A673 (cell line): ENCODE results near the gene PRKCSH. TPM values are rescaled to one million over a fixed set of nuclear protein-coding genes. Genes with fewer than 3 reads are reported as not detected.
"Not testable (repeated sequence)": the region's sequence is repeated elsewhere in the genome, so short reads cannot be mapped to it uniquely, and the experiment has no call there.

Experiments used
- BruUV-seq: library from RNA; stranded (reverse); fragments of 400-500 nt; replicated peaks from 2 replicates; lab custom pipeline; 2021; lab: Mats Ljungman, UMichigan
- CTCF ChIA-PET: fragments of 300-600 bp; sonication (Branson Sonifier 250); formaldehyde crosslinking; loops from one replicate; lab custom pipeline; 2022; ENCODE audit warnings: antibody characterized with exemption; lab: Charles Lee
- POLR2A ChIA-PET: fragments of 300-600 bp; sonication (Branson Sonifier 250); formaldehyde crosslinking; loops from one replicate; lab custom pipeline; 2022; ENCODE audit warnings: antibody characterized with exemption; ENCODE audit not compliant: low non-redundant PET; lab: Charles Lee
- DNase-seq: peaks from one replicate; pipeline ENCODE4 v3.0.0-alpha.2; 2015; ENCODE audit warnings: low spot score
- H3K27ac ChIP-seq: fragments of 200-600 bp; sonication (generic); 2 replicates; pipeline ENCODE4 v1.5.1; 2016; ENCODE audit warnings: mixed run types, low read depth, mild to moderate bottlenecking, mixed read lengths, antibody characterized with exemption, low read length; ENCODE audit not compliant: poor library complexity, severe bottlenecking
- H3K27me3 ChIP-seq: fragments of 200-600 bp; sonication (generic); replicated peaks from 2 replicates; pipeline ENCODE4 v1.6.1; 2017; ENCODE audit warnings: mixed run types, low read depth, mild to moderate bottlenecking, mixed read lengths, antibody characterized with exemption, low read length; ENCODE audit not compliant: insufficient read depth, poor library complexity
- H3K36me3 ChIP-seq: fragments of 200-600 bp; sonication (generic); 2 replicates; pipeline ENCODE4 v1.6.1; 2016; ENCODE audit warnings: mixed run types, mild to moderate bottlenecking, mixed read lengths, antibody characterized with exemption, low read length; ENCODE audit not compliant: insufficient read depth, poor library complexity, severe bottlenecking
- H3K4me1 ChIP-seq: fragments of 200-600 bp; sonication (generic); 2 replicates; pipeline ENCODE4 v1.6.1; 2017; ENCODE audit warnings: mixed run types, mild to moderate bottlenecking, mixed read lengths, antibody characterized with exemption, low read length; ENCODE audit not compliant: insufficient read depth, poor library complexity, severe bottlenecking
- H3K4me3 ChIP-seq: fragments of 200-600 bp; sonication (generic); 2 replicates; pipeline ENCODE4 v1.5.1; 2016; ENCODE audit warnings: low read depth, mixed run types, mild to moderate bottlenecking, mixed read lengths, low read length; ENCODE audit not compliant: poor library complexity, severe bottlenecking
- H3K9me3 ChIP-seq: fragments of 200-600 bp; sonication (generic); 2 replicates; pipeline ENCODE4 v1.6.1; 2016; ENCODE audit warnings: mixed run types, low read depth, mild to moderate bottlenecking, mixed read lengths, antibody characterized with exemption, low read length; ENCODE audit not compliant: poor library complexity, severe bottlenecking
- EZH2 ChIP-seq: fragments of 200-600 bp; sonication (generic); IDR thresholded peaks from 2 replicates; pipeline ENCODE4 v1.6.1; 2017; ENCODE audit warnings: borderline replicate concordance, low read depth, mild to moderate bottlenecking, mixed read lengths, antibody characterized with exemption, low read length; ENCODE audit not compliant: poor library complexity, severe bottlenecking
- intact Hi-C: fragments of 100-400 bp; cut with micrococcal nuclease; formaldehyde crosslinking; loops from one replicate; pipeline ENCODE4 v1.10.0; 2022; ENCODE audit not compliant: unreplicated experiment
- total RNA-seq: library from RNA; stranded (reverse); gene quantifications from 2 replicates; pipeline ENCODE4 v1.2.3, GENCODE V29; 2021
- TF ChIP-seq, protein P1 (sequence below): fragments of 300-800, 200-600 bp; sonication (generic); conservative IDR thresholded peaks from 2 replicates; pipeline ENCODE4 v1.5.1; 2017; ENCODE audit warnings: low read depth, mild to moderate bottlenecking, antibody characterized with exemption, low read length, moderate library complexity, mixed read lengths

Gene PRKCSH
- total RNA-seq, 1 experiment from 2014 or later = 468 TPM

DNA sequence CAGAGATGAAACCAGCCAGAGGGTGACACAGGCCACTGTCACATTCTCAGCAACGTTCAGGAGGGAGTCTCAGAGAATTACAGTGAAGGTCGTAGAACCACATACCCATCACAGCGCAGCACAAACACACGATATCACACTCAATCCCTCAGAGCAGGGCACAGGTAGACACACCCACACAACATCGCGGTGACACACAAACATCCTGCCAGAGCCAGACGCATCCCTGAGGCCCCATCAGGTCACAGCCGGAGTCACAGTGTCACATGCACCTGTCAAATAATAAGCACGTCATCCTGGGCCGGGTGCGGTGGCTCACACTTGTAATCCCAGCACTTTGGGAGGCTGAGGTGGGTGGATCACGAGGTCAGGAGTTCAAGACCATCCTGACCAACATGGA lies 28.0 kb downstream of the PRKCSH start:
- no peak for DNase-seq
- Histone ChIP-seq H3K36me3 (no peaks in the 10 kb centered on the region), H3K9me3 (no peaks in the 10 kb centered on the region), H3K27ac (no peak overlapping the region), H3K4me1 (no peaks in the 10 kb centered on the region), H3K27me3 (no peaks in the 10 kb centered on the region), H3K4me3 (no peak overlapping the region)
- BruUV-seq = no TSS peak
- no peak for TF ChIP-seq EZH2
- TF ChIP-seq, protein P1, sequence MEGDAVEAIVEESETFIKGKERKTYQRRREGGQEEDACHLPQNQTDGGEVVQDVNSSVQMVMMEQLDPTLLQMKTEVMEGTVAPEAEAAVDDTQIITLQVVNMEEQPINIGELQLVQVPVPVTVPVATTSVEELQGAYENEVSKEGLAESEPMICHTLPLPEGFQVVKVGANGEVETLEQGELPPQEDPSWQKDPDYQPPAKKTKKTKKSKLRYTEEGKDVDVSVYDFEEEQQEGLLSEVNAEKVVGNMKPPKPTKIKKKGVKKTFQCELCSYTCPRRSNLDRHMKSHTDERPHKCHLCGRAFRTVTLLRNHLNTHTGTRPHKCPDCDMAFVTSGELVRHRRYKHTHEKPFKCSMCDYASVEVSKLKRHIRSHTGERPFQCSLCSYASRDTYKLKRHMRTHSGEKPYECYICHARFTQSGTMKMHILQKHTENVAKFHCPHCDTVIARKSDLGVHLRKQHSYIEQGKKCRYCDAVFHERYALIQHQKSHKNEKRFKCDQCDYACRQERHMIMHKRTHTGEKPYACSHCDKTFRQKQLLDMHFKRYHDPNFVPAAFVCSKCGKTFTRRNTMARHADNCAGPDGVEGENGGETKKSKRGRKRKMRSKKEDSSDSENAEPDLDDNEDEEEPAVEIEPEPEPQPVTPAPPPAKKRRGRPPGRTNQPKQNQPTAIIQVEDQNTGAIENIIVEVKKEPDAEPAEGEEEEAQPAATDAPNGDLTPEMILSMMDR = no peak
- intact Hi-C loops = no loop called here
- ChIA-PET POLR2A (interaction anchor here (0.7 kb wide), 1 partner anchor 11 kb away, joined by 5 read pairs; no protein-coding TSS in a partner anchor), CTCF (no interaction called here)

DNA sequence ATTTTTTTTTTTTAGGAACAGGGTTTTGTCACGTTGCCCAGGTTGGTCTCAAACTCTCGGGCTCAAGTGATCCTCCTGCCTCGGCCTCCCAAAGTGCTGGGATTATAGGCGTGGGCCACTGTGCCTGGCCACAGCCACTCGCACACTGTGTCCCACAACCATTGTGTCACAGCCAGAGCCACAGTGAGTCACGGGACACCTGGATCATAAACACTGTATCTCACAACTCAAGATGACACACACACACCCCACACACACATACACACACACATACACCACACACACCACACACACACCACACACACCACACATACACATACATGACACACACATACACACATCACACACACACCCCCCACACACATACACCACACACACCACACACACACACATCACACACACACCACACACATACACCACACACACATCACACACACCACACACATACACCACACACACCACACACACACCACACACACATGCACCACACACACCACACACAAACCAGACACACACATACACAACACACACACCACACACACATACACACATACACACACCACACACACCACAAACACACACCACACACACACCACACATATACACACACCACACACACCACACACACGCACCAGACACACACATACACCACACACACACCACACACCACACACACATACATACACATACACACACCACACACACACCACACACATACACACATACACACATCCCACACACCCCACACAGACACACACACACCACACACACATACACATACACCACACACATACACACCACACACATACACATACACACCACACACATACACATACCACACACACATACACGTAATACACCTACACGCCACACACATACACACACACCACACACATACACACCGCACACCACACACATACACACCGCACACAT lies 29.2 kb downstream of the PRKCSH start:
- ChIA-PET CTCF (no interaction called here), POLR2A (no interaction called here)
- no peak overlapping the region for H3K4me3 ChIP-seq
- H3K4me1 ChIP-seq = no peaks in the 10 kb centered on the region
- H3K27me3 ChIP-seq = no peaks in the 10 kb centered on the region
- H3K27ac ChIP-seq = no peak overlapping the region
- no peak for TF ChIP-seq EZH2
- TF ChIP-seq, protein P1 = no peak
- intact Hi-C loops = no loop called here
- no peaks in the 10 kb centered on the region for H3K9me3 ChIP-seq
- no peak for DNase-seq
- BruUV-seq = no TSS peak
- no peaks in the 10 kb centered on the region for H3K36me3 ChIP-seq

DNA sequence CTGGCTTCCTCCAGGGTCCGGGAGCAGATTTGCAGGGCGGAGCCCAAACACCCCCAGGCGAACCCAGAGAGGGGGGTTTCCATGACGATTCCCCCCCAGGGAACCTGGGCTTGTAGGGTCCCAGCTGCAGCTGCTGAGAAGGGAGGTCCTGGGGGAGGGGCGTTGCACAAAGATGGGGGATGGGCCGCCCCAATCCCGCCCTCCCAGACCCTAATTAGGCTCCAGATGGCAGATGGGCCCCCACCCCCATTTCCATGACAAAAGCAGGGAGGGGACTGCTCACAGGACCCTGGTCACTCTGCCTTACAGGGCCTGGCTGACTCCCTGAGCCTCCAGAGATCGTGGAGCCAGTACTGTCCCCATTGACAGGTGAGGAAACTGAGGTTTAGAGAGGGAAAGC lies 30.2 kb downstream of the PRKCSH start:
- Histone ChIP-seq H3K9me3 (no peaks in the 10 kb centered on the region), H3K27me3 (no peaks in the 10 kb centered on the region), H3K4me3 (no peak overlapping the region), H3K36me3 (no peaks in the 10 kb centered on the region), H3K27ac (no peak overlapping the region), H3K4me1 (no peaks in the 10 kb centered on the region)
- TF ChIP-seq EZH2 = no peak
- TF ChIP-seq, protein P1 = no peak
- intact Hi-C loops = no loop called here
- DNase-seq = no peak
- no TSS peak for BruUV-seq
- ChIA-PET POLR2A (no interaction called here), CTCF (no interaction called here)

DNA sequence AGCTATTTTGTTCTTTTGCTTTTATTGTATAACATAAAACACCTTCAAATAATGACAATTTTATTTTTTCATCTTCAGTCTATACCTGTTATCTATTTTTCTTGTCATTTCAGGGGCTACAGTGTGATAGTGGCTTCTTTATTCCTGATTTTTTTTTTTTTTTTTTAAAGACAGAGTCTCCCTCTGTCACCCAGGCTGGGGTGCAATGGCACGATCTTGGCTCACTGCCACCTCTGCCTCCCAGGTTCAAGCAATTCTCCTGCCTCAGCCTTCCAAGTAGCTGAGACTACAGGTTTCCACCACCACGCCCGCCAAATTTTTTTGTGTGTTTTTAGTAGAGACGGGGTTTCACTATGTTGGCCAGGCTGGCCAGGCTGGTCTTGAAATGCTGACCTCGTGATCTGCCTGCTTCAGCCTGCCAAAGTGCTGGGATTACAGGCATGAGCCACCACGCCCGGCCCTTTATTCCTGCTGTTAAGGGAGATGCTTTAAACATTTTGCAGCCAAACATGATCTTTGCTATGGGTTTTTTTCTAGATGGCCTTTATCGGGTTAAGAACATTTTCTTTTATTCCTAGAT lies 32.9 kb downstream of the PRKCSH start:
- intact Hi-C loops, CTCF ChIA-PET, POLR2A ChIA-PET, BruUV-seq, H3K36me3 ChIP-seq, DNase-seq, H3K27ac ChIP-seq, H3K4me3 ChIP-seq, H3K4me1 ChIP-seq, H3K9me3 ChIP-seq, H3K27me3 ChIP-seq: not testable (repeated sequence)
